K562 (cell line): ENCODE results near the gene RAD23B. TPM values are rescaled to one million over a fixed set of nuclear protein-coding genes. Genes with fewer than 3 reads are reported as not detected.
A peak's percentile ranks its signal among the peaks of the same experiment; 100 is the strongest.

Experiments used
- DNMT1 ChIP-seq: fragments of 450-650 bp; IDR thresholded peaks from 2 replicates; pipeline ENCODE4 v1.6.1; 2016; ENCODE audit warnings: antibody characterized with exemption, mild to moderate bottlenecking
- GATAD2B ChIP-seq: fragments of 450-650 bp; IDR thresholded peaks from 2 replicates; pipeline ENCODE4 v1.6.1; 2017; ENCODE audit warnings: mild to moderate bottlenecking, borderline replicate concordance
- HDAC3 ChIP-seq: fragments of 450-650 bp; IDR thresholded peaks from 2 replicates; pipeline ENCODE4 v1.6.1; 2018; ENCODE audit warnings: borderline replicate concordance, mild to moderate bottlenecking, moderate library complexity; ENCODE audit not compliant: partially characterized antibody
- MCM7 ChIP-seq, 2 experiments: fragments of 450-650 bp; IDR thresholded peaks; 2 replicates each; pipeline ENCODE4 v1.6.1; 2016 to 2018
- MTA1 ChIP-seq: fragments of 450-650 bp; IDR thresholded peaks from 2 replicates; pipeline ENCODE4 v1.6.1; 2017; ENCODE audit warnings: borderline replicate concordance
- MTF1 ChIP-seq: fragments of 250-450 bp; sonication (Bioruptor Pico); IDR thresholded peaks from 2 replicates; pipeline ENCODE4 v1.9.0; 2021; ENCODE audit warnings: moderate library complexity, mild to moderate bottlenecking, inconsistent platforms, borderline replicate concordance
- MYBL2 ChIP-seq, 2 experiments: fragments of 450-650 bp in 1 of 2; sonication (generic) in 1 of 2; formaldehyde crosslinking in 1 of 2; IDR thresholded peaks; 2 replicates each; pipeline versions ENCODE4 v1.6.1 to v1.8.1; 2017 to 2022; ENCODE audit warnings: borderline replicate concordance in 1 of 2, inconsistent platforms in 1 of 2, low read depth in 1 of 2, mild to moderate bottlenecking in 1 of 2, missing genetic modification reagents in 1 of 2, moderate library complexity in 1 of 2
- NFXL1 ChIP-seq: fragments of 450-650 bp; formaldehyde crosslinking; IDR thresholded peaks from 2 replicates; pipeline ENCODE4 v1.4.0; 2021; ENCODE audit warnings: mild to moderate bottlenecking
- NR2C2 ChIP-seq, 2 experiments: fragments of 200-800 bp in 1 of 2; sonication (Bioruptor generic) in 1 of 2; sonication (generic) in 1 of 2; formaldehyde crosslinking in 1 of 2; IDR thresholded peaks; 2 replicates each; pipeline versions ENCODE4 v1.6.1 to v1.8.0; 2016 to 2022; ENCODE audit warnings: mild to moderate bottlenecking in 1 of 2, missing compliant biosample characterization in 1 of 2, missing genetic modification characterization in 1 of 2, missing genetic modification reagents in 1 of 2
- OTX1 ChIP-seq: fragments of 450-650 bp; formaldehyde crosslinking; IDR thresholded peaks from 2 replicates; pipeline ENCODE4 v1.4.0; 2022; ENCODE audit warnings: mild to moderate bottlenecking
- PHB2 ChIP-seq: fragments of 450-650 bp; IDR thresholded peaks from 2 replicates; pipeline ENCODE4 v1.6.1; 2017; ENCODE audit warnings: low read depth
- RFX5 ChIP-seq: IDR thresholded peaks from 2 replicates; pipeline ENCODE4 v1.6.1; 2011; ENCODE audit warnings: low read depth, mild to moderate bottlenecking, improper control_type of control experiment, low read length
- SAP30 ChIP-seq: fragments of 200-600 bp; sonication (generic); IDR thresholded peaks from 2 replicates; pipeline ENCODE4 v1.6.1; 2012; ENCODE audit warnings: borderline replicate concordance, low read depth, mild to moderate bottlenecking, moderate library complexity, low read length, control low read depth, inconsistent platforms; ENCODE audit not compliant: insufficient read depth, poor library complexity, severe bottlenecking
- SIRT6 ChIP-seq: IDR thresholded peaks from one replicate; pipeline ENCODE4 v1.6.1; 2012; ENCODE audit warnings: low read depth, mild to moderate bottlenecking, control low read depth, inconsistent platforms, low read length, moderate library complexity
- SMARCB1 ChIP-seq: IDR thresholded peaks from 2 replicates; pipeline ENCODE4 v1.6.1; 2011; ENCODE audit warnings: improper control_type of control experiment, low read depth; ENCODE audit not compliant: insufficient read length
- TCFL5 ChIP-seq: fragments of 250-450 bp; sonication (Bioruptor Pico); conservative IDR thresholded peaks from 2 replicates; pipeline ENCODE4 v1.6.1; 2021; ENCODE audit warnings: mild to moderate bottlenecking, moderate library complexity, matching md5 sums
- UBTF ChIP-seq, 2 experiments: IDR thresholded peaks; 2 replicates each; pipeline ENCODE4 v1.6.1; 2012; ENCODE audit warnings: improper control_type of control experiment in 2 of 2, low read depth in 2 of 2, low read length in 2 of 2, borderline replicate concordance in 1 of 2
- ZBED1 ChIP-seq: IDR thresholded peaks from 2 replicates; pipeline ENCODE4 v1.6.1; 2014
- ZFP30 ChIP-seq: fragments of 250-450 bp; sonication (Bioruptor Pico); IDR thresholded peaks from 2 replicates; pipeline ENCODE4 v1.8.0; 2022; ENCODE audit warnings: moderate library complexity, mild to moderate bottlenecking, inconsistent platforms, borderline replicate concordance
- ZNF124 ChIP-seq: sonication (generic); formaldehyde crosslinking; IDR thresholded peaks from 2 replicates; pipeline ENCODE4 v1.8.1; 2022; ENCODE audit warnings: missing genetic modification reagents
- ZNF384 ChIP-seq: IDR thresholded peaks from 2 replicates; pipeline ENCODE4 v1.6.1; 2012; ENCODE audit warnings: low read depth, low read length, improper control_type of control experiment
- ZNF584 ChIP-seq: fragments of 200-800 bp; sonication (Bioruptor generic); IDR thresholded peaks from 2 replicates; pipeline ENCODE4 v1.6.1; 2016; ENCODE audit warnings: low read depth, mild to moderate bottlenecking, missing genetic modification characterization, missing compliant biosample characterization
- ZZZ3 ChIP-seq: fragments of 450-650 bp; IDR thresholded peaks from 2 replicates; pipeline ENCODE4 v1.6.1; 2016; ENCODE audit warnings: antibody characterized with exemption, mild to moderate bottlenecking, moderate library complexity
- polyA plus RNA-seq, 8 experiments: library from polyadenylated mRNA; depleted of rRNA in 4 of 8; stranded (reverse) in 5 of 8; unstranded in 3 of 8; fragments of >200 nt; fragmentation: Nextera tagmentation in 2 of 8; fragmentation: Illumina TruSeq in 1 of 8; extraction: Ambion mirVana in 2 of 8; extraction: Trizol in 1 of 8; gene quantifications; 2 replicates each; pipeline versions ENCODE4 v1.2.1 to v1.2.3, GENCODE V29; 2011 to 2014; ENCODE audit warnings: inconsistent platforms in 1 of 8, missing spikeins in 1 of 8
- total RNA-seq, 7 experiments: library from RNA; depleted of rRNA in 6 of 7; stranded (reverse); fragments of >200 nt in 6 of 7; fragmentation: Illumina TruSeq in 2 of 7; extraction: Trizol in 2 of 7; gene quantifications; 2 replicates each; pipeline versions ENCODE4 v1.2.1 to v1.2.3, GENCODE V29; 2011 to 2021; ENCODE audit warnings: low replicate concordance in 1 of 7
- TF ChIP-seq, protein P1 (sequence below): fragments of 250-450 bp; sonication (Bioruptor Pico); IDR thresholded peaks from 2 replicates; pipeline ENCODE4 v1.4.0; 2020; ENCODE audit warnings: borderline replicate concordance

The RAD23B gene
- total and polyA plus RNA-seq, 9 of the 15 experiments (the other 6 are each of a cell fraction or from before 2014, with no cell fraction given), result 14.5 to 184 (median 114) TPM

GRCh38 chr9:107283623-107284616, 841 bp downstream of the RAD23B start (continued):
- TF ChIP-seq UBTF (IDR thresholded peaks at IDR 0.05; ENCODE audit: borderline replicate concordance in 1 of 2, low read depth in 2 of 2, low read length in 2 of 2), result peak in 1 of 2 experiments; percentile 85; a peak in 3 of 4 replicates
- peak; percentile 57 for TF ChIP-seq SAP30
- peak; percentile 75; the same call in 1 of the 2 replicates for TF ChIP-seq GATAD2B
- TF ChIP-seq, protein P1, sequence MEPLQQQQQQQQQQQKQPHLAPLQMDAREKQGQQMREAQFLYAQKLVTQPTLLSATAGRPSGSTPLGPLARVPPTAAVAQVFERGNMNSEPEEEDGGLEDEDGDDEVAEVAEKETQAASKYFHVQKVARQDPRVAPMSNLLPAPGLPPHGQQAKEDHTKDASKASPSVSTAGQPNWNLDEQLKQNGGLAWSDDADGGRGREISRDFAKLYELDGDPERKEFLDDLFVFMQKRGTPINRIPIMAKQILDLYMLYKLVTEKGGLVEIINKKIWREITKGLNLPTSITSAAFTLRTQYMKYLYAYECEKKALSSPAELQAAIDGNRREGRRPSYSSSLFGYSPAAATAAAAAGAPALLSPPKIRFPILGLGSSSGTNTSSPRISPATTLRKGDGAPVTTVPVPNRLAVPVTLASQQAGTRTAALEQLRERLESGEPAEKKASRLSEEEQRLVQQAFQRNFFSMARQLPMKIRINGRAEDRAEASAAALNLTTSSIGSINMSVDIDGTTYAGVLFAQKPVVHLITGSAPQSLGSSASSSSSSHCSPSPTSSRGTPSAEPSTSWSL (CRISPR knock-in tag), result no peak
- TF ChIP-seq TCFL5 (CRISPR knock-in tag), result no peak
- no peak for TF ChIP-seq NFXL1 (CRISPR knock-in tag)
- TF ChIP-seq OTX1 (CRISPR knock-in tag), result no peak
- TF ChIP-seq DNMT1, result no peak
- no peak for TF ChIP-seq MCM7 (IDR thresholded peaks at IDR 0.05)
- peak; percentile 12 for TF ChIP-seq HDAC3
- no peak for TF ChIP-seq RFX5
- TF ChIP-seq SMARCB1, result no peak
- TF ChIP-seq SIRT6, result no peak
- no peak for TF ChIP-seq ZNF584
- TF ChIP-seq MTA1, result no peak
- TF ChIP-seq MYBL2 (IDR thresholded peaks at IDR 0.05; ENCODE audit: low read depth), result no peak
- TF ChIP-seq MYBL2 (CRISPR knock-in tag; IDR thresholded peaks at IDR 0.05; ENCODE audit: borderline replicate concordance), result no peak
- no peak for TF ChIP-seq PHB2
- TF ChIP-seq ZBED1, result no peak
- 0 out of 2 replicates have a peak, but pooled peaks have one; percentile 23 for TF ChIP-seq ZZZ3
- TF ChIP-seq MTF1 (CRISPR knock-in tag), result no peak
- TF ChIP-seq ZFP30 (CRISPR knock-in tag), result no peak
- TF ChIP-seq NR2C2 (CRISPR knock-in tag; IDR thresholded peaks at IDR 0.05), result no peak
- TF ChIP-seq NR2C2 (tag; IDR thresholded peaks at IDR 0.05), result no peak; the same call in 1 of the 2 replicates
- TF ChIP-seq ZNF124 (CRISPR knock-in tag), result no peak
- TF ChIP-seq ZNF384, result peak; percentile 84
